ENCODE data around the gene CLGN.

CLGN gene

GRCh38 chr4:140343303-140343702 is 84.1 kb downstream of the CLGN start:
- no peak overlapping the region for H3K4me3 ChIP-seq (ENCODE audit: low read depth, low read length)
- no peak for TF ChIP-seq CTCF (IDR thresholded peaks at IDR 0.05; ENCODE audit: low read depth, low read length, missing control alignments)
- no peak for DNase-seq (ENCODE audit: low read depth)

- no peak overlapping the region for H3K4me3 ChIP-seq (ENCODE audit: low read depth, low read length)
- DNase-seq (ENCODE audit: low read depth): no peak
- TF ChIP-seq CTCF (IDR thresholded peaks at IDR 0.05; ENCODE audit: low read depth, low read length, missing control alignments): no peak
Measured at GRCh38 chr4:140342620-140343019, 84.8 kb downstream of the CLGN start.

All from GM12864 (cell line).